H9 (cell line): ENCODE results near the gene MCU. TPM values are rescaled to one million over a fixed set of nuclear protein-coding genes. Genes with fewer than 3 reads are reported as not detected.

Experiments
- DNase-seq: peaks from one replicate; pipeline ENCODE4 v3.0.0-alpha.2; 2017
- H2AFZ ChIP-seq: one replicate; pipeline ENCODE4 v1.6.1; 2013; ENCODE audit warnings: mild to moderate bottlenecking, low read length, control low read depth, moderate library complexity
- H2AK5ac ChIP-seq: 2 replicates; pipeline ENCODE4 v1.6.1; 2013; ENCODE audit warnings: low read length, control low read depth, mixed read lengths; ENCODE audit not compliant: insufficient read length
- H2BK120ac ChIP-seq: one replicate; pipeline ENCODE4 v1.6.1; 2013; ENCODE audit warnings: low read depth, mild to moderate bottlenecking, low read length, control low read depth, inconsistent platforms; ENCODE audit not compliant: poor library complexity, severe bottlenecking
- H2BK12ac ChIP-seq: 2 replicates; pipeline ENCODE4 v1.6.1; 2013; ENCODE audit warnings: low read length, control low read depth, mixed read lengths, low read depth; ENCODE audit not compliant: insufficient read length
- H2BK15ac ChIP-seq: 2 replicates; pipeline ENCODE4 v1.6.1; 2013; ENCODE audit warnings: low read depth, low read length, control low read depth
- H2BK20ac ChIP-seq: one replicate; pipeline ENCODE4 v1.6.1; 2013; ENCODE audit warnings: low read depth, mild to moderate bottlenecking, low read length, control low read depth, inconsistent platforms; ENCODE audit not compliant: poor library complexity, severe bottlenecking
- H2BK5ac ChIP-seq: 2 replicates; pipeline ENCODE4 v1.6.1; 2013; ENCODE audit warnings: low read length, control low read depth, mixed read lengths; ENCODE audit not compliant: insufficient read length
- H3K14ac ChIP-seq: 2 replicates; pipeline ENCODE4 v1.6.1; 2013; ENCODE audit warnings: low read length, control low read depth; ENCODE audit not compliant: insufficient read depth
- H3K18ac ChIP-seq: 2 replicates; pipeline ENCODE4 v1.6.1; 2013; ENCODE audit warnings: low read depth, mild to moderate bottlenecking, mixed read lengths, low read length, control low read depth; ENCODE audit not compliant: insufficient read length
- H3K23ac ChIP-seq: 2 replicates; pipeline ENCODE4 v1.6.1; 2013; ENCODE audit warnings: low read length, control low read depth, mixed read lengths, low read depth; ENCODE audit not compliant: insufficient read length
- H3K23me2 ChIP-seq: 2 replicates; pipeline ENCODE4 v1.6.1; 2013; ENCODE audit warnings: low read depth, mild to moderate bottlenecking, mixed read lengths, low read length, control low read depth; ENCODE audit not compliant: insufficient read length, poor library complexity, severe bottlenecking
- H3K27ac ChIP-seq: 2 replicates; pipeline ENCODE4 v1.5.1; 2013; ENCODE audit warnings: low read length, control low read depth, mixed read lengths, low read depth; ENCODE audit not compliant: insufficient read length
- H3K27me3 ChIP-seq: 2 replicates; pipeline ENCODE4 v1.6.1; 2013; ENCODE audit warnings: low read length, control low read depth, inconsistent platforms; ENCODE audit not compliant: insufficient read depth
- H3K4ac ChIP-seq: 2 replicates; pipeline ENCODE4 v1.6.1; 2013; ENCODE audit warnings: low read depth, mild to moderate bottlenecking, control low read depth, inconsistent platforms, low read length, moderate library complexity
- H3K4me1 ChIP-seq: 2 replicates; pipeline ENCODE4 v1.6.1; 2013; ENCODE audit warnings: low read length, control low read depth, inconsistent platforms; ENCODE audit not compliant: insufficient read depth
- H3K4me2 ChIP-seq: 2 replicates; pipeline ENCODE4 v1.6.1; 2013; ENCODE audit warnings: low read length, control low read depth, mixed read lengths; ENCODE audit not compliant: insufficient read length, insufficient read depth
- H3K56ac ChIP-seq: 2 replicates; pipeline ENCODE4 v1.6.1; 2013; ENCODE audit warnings: low read depth, mild to moderate bottlenecking, mixed read lengths, low read length, control low read depth; ENCODE audit not compliant: insufficient read length
- H3K79me1 ChIP-seq: 2 replicates; pipeline ENCODE4 v1.6.1; 2013; ENCODE audit warnings: low read depth, mild to moderate bottlenecking, moderate library complexity, low read length, control low read depth, inconsistent platforms; ENCODE audit not compliant: insufficient read depth, poor library complexity, severe bottlenecking
- H3K79me2 ChIP-seq: 2 replicates; pipeline ENCODE4 v1.6.1; 2013; ENCODE audit warnings: low read length, control low read depth, inconsistent platforms; ENCODE audit not compliant: insufficient read depth
- H3K9ac ChIP-seq: 2 replicates; pipeline ENCODE4 v1.6.1; 2013; ENCODE audit warnings: low read length, control low read depth, mixed read lengths; ENCODE audit not compliant: insufficient read length; ENCODE audit errors: extremely low read depth
- H3K9me3 ChIP-seq: one replicate; pipeline ENCODE4 v1.6.1; 2013; ENCODE audit warnings: low read depth, low read length, inconsistent platforms; ENCODE audit not compliant: control insufficient read depth
- H3T11ph ChIP-seq: one replicate; pipeline ENCODE4 v1.6.1; 2013; ENCODE audit warnings: mild to moderate bottlenecking, low read length, control low read depth, inconsistent platforms
- H4K20me1 ChIP-seq: one replicate; pipeline ENCODE4 v1.6.1; 2013; ENCODE audit not compliant: control insufficient read depth, insufficient read length, insufficient read depth
- H4K5ac ChIP-seq: 2 replicates; pipeline ENCODE4 v1.6.1; 2013; ENCODE audit warnings: low read depth, mild to moderate bottlenecking, mixed read lengths, low read length, control low read depth; ENCODE audit not compliant: insufficient read length
- H4K8ac ChIP-seq: replicated peaks from 2 replicates; pipeline ENCODE4 v1.6.1; 2013; ENCODE audit warnings: low read length, control low read depth, mixed read lengths, low read depth; ENCODE audit not compliant: insufficient read length
- H4K91ac ChIP-seq: 2 replicates; pipeline ENCODE4 v1.6.1; 2013; ENCODE audit warnings: low read depth, mild to moderate bottlenecking, moderate library complexity, mixed read lengths, low read length, control low read depth; ENCODE audit not compliant: insufficient read length
- H3K27ac Mint-ChIP-seq, 3 experiments: 2 replicates in 2 of 3; 3 replicates in 1 of 3; pipeline ENCODE4 v1.8.0; 2020 to 2021; ENCODE audit warnings: mixed read lengths in 3 of 3, mild to moderate bottlenecking in 1 of 3, moderate library complexity in 1 of 3
- H3K27me3 Mint-ChIP-seq: 2 replicates; pipeline ENCODE4 v1.8.0; 2021; ENCODE audit warnings: low read depth, mild to moderate bottlenecking, moderate library complexity, mixed read lengths
- H3K36me3 Mint-ChIP-seq, 3 experiments: 2 replicates in 2 of 3; 3 replicates in 1 of 3; pipeline ENCODE4 v1.8.0; 2020 to 2021; ENCODE audit warnings: low read depth in 3 of 3, mixed read lengths in 3 of 3; ENCODE audit not compliant: insufficient read depth in 1 of 3
- H3K4me1 Mint-ChIP-seq, 2 experiments: 2 replicates each; pipeline ENCODE4 v1.8.0; 2020; ENCODE audit warnings: mixed read lengths in 2 of 2
- H3K4me3 Mint-ChIP-seq, 2 experiments: 2 replicates in 1 of 2; 3 replicates in 1 of 2; pipeline ENCODE4 v1.8.0; 2020 to 2021; ENCODE audit warnings: mild to moderate bottlenecking in 2 of 2, mixed read lengths in 2 of 2, moderate library complexity in 1 of 2
- H3K9me3 Mint-ChIP-seq, 2 experiments: 2 replicates in 1 of 2; 3 replicates in 1 of 2; pipeline ENCODE4 v1.8.0; 2020; ENCODE audit warnings: mild to moderate bottlenecking in 2 of 2, mixed read lengths in 2 of 2, moderate library complexity in 1 of 2
- CTCF ChIP-seq: fragments of 200-600 bp; sonication (generic); conservative IDR thresholded peaks from 3 replicates; pipeline ENCODE4 v1.8.0; 2021; ENCODE audit warnings: antibody characterized with exemption, mild to moderate bottlenecking
- WGBS: extraction: QIAGEN DNeasy Blood & Tissue Kit; methylation state at CpG from one replicate; pipeline ENCODE4 v1.1.7; 2013; ENCODE audit warnings: missing lambda C conversion rate, low lambda C conversion rate, mixed read lengths; ENCODE audit not compliant: insufficient read length; ENCODE audit errors: extremely low coverage; 5-methylcytosine and 5-hydroxymethylcytosine counted together
- total RNA-seq: library from RNA; stranded (reverse); gene quantifications from 2 replicates; pipeline ENCODE4 v1.2.1, GENCODE V29; 2021

Gene MCU
- total RNA-seq, 1 experiment from 2014 or later, result 36.6 TPM

- H3K18ac ChIP-seq, result no peak overlapping the region
- Mint-ChIP-seq H3K4me3 (no peak overlapping the region), H3K27me3 (no peaks in the 10 kb centered on the region; the same call in 1 of the 2 replicates), H3K36me3 (peaks cover 49 to 71% (median 55%) of the 10 kb centered on the region in 3 experiments), H3K4me1 (peaks cover 27 to 31% of the 10 kb centered on the region in 2 experiments), H3K9me3 (peaks cover 16 to 32% of the 10 kb centered on the region in 2 experiments; a peak in 4 of 5 replicates), H3K27ac (no peak overlapping the region)
- peaks cover 4% of the 10 kb centered on the region; the same call in 1 of the 2 replicates for H3K4me1 ChIP-seq
- no peak overlapping the region for H2BK20ac ChIP-seq
- H3K4ac ChIP-seq, result no peak overlapping the region
- no peak overlapping the region for H2AFZ ChIP-seq
- no peaks in the 10 kb centered on the region for H3K23me2 ChIP-seq
- no peak overlapping the region for H3K27ac ChIP-seq
- no peak for DNase-seq
- no peak overlapping the region for H4K5ac ChIP-seq
- H3K79me1 ChIP-seq, result no peaks in the 10 kb centered on the region
- no peak overlapping the region for H3T11ph ChIP-seq
- no peak overlapping the region for H3K56ac ChIP-seq
- H3K14ac ChIP-seq, result no peak overlapping the region
- no peak overlapping the region for H4K8ac ChIP-seq
- no peak overlapping the region for H3K23ac ChIP-seq
- no peak overlapping the region for H2BK5ac ChIP-seq
- H3K79me2 ChIP-seq, result no peaks in the 10 kb centered on the region
- H4K91ac ChIP-seq, result no peak overlapping the region
- H3K27me3 ChIP-seq, result no peaks in the 10 kb centered on the region
- WGBS, result no CpG with 5 or more reads among the region's 2 CpGs
- H3K9me3 ChIP-seq, result peaks cover 5% of the 10 kb centered on the region
- no peak overlapping the region for H2BK120ac ChIP-seq
- no peak overlapping the region for H3K9ac ChIP-seq
- H3K4me2 ChIP-seq, result no peak overlapping the region
- no peaks in the 10 kb centered on the region for H4K20me1 ChIP-seq
- no peak overlapping the region for H2BK12ac ChIP-seq
- H2AK5ac ChIP-seq, result no peak overlapping the region
- no peak overlapping the region for H2BK15ac ChIP-seq
- no peak for TF ChIP-seq CTCF
These were observed 189.3 kb downstream of the MCU start for GRCh38 chr10:72881291-72881690.
